K562 (cell line): ENCODE results near the gene NTNG1. TPM values are rescaled to one million over a fixed set of nuclear protein-coding genes. Genes with fewer than 3 reads are reported as not detected.

Experiments
- ATAC-seq: fragments of 200-7000 bp; cut with Tn5 transposase; 3 replicates; pipeline ENCODE4 v1.9.1; 2020; ENCODE audit warnings: moderate library complexity
- BruUV-seq: library from RNA; stranded (reverse); fragments of 400-500 nt; replicated peaks from 2 replicates; lab custom pipeline; 2021; lab: Mats Ljungman, UMichigan
- CTCF ChIA-PET: fragments of 300-600 bp; formaldehyde crosslinking; extraction: SDS; loops from one replicate; lab custom pipeline; 2021; ENCODE audit warnings: low intra/inter-chr PET ratio; lab: Yijun Ruan, JAX
- POLR2A ChIA-PET: fragments of 300-600, 350-650 bp; sonication (Branson Sonifier 250); formaldehyde crosslinking; extraction: SDS; loops from one replicate; lab custom pipeline; 2021; ENCODE audit warnings: antibody characterized with exemption, inconsistent platforms; lab: Yijun Ruan, JAX
- DNase-seq, 4 experiments: peaks; one replicate each; pipeline versions ENCODE4 v3.0.0 to v3.0.0-alpha.2; 2011 to 2018; ENCODE audit warnings: low spot score in 3 of 4, mixed read lengths in 3 of 4; ENCODE audit errors: extremely low read depth in 1 of 4
- FAIRE-seq: peaks from 2 replicates; lab custom pipeline; 2011; peaks lifted over from hg19 to GRCh38; lab: Jason Lieb, UNC
- H2AFZ ChIP-seq: 2 replicates; pipeline ENCODE4 v1.6.0; 2011; ENCODE audit warnings: low read depth, low read length, control low read depth, inconsistent platforms
- H3K27ac ChIP-seq: fragments of 200-600 bp; 3 replicates; pipeline ENCODE4 v1.8.0; 2011; ENCODE audit warnings: low read depth, mild to moderate bottlenecking, control low read depth, inconsistent platforms, low read length, moderate library complexity, mixed read lengths; ENCODE audit errors: extremely low read depth
- H3K27me3 ChIP-seq, 2 experiments: fragments of 300-600 bp in 1 of 2; 2 replicates in 1 of 2; 3 replicates in 1 of 2; pipeline versions ENCODE4 v1.6.0 to v1.8.0; 2011; ENCODE audit warnings: inconsistent platforms in 2 of 2, low read length in 2 of 2, mild to moderate bottlenecking in 1 of 2, mixed read lengths in 1 of 2, moderate library complexity in 1 of 2; ENCODE audit not compliant: control insufficient read depth in 2 of 2, insufficient read depth in 2 of 2
- H3K36me3 ChIP-seq: fragments of 300-600 bp; 3 replicates; pipeline ENCODE4 v1.8.0; 2011; ENCODE audit warnings: mild to moderate bottlenecking, low read length, inconsistent platforms; ENCODE audit not compliant: control insufficient read depth, insufficient read depth
- H3K4me1 ChIP-seq, 2 experiments: fragments of 200-600 bp in 1 of 2; replicated peaks in 1 of 2; 2 replicates in 1 of 2; 3 replicates in 1 of 2; pipeline versions ENCODE4 v1.5.1 to v1.8.0; 2011; ENCODE audit warnings: inconsistent platforms in 2 of 2, low read length in 2 of 2, mild to moderate bottlenecking in 1 of 2, mixed read lengths in 1 of 2, moderate library complexity in 1 of 2; ENCODE audit not compliant: control insufficient read depth in 2 of 2, insufficient read depth in 2 of 2
- H3K4me2 ChIP-seq: 2 replicates; pipeline ENCODE4 v1.6.1; 2011; ENCODE audit warnings: low read length, control low read depth, inconsistent platforms, mixed read lengths; ENCODE audit not compliant: insufficient read depth
- H3K4me3 ChIP-seq: fragments of 200-600 bp; sonication (generic), shearing (Covaris generic); 2 replicates; pipeline ENCODE4 v1.5.1; 2016; ENCODE audit warnings: control low read depth, inconsistent platforms
- H3K79me2 ChIP-seq: fragments of 200-600 bp; 3 replicates; pipeline ENCODE4 v1.8.0; 2011; ENCODE audit warnings: low read length, inconsistent platforms; ENCODE audit not compliant: control insufficient read depth, insufficient read depth
- H3K9ac ChIP-seq, 2 experiments: 2 replicates each; pipeline versions ENCODE4 v1.6.0 to v1.6.1; 2011; ENCODE audit warnings: low read depth in 2 of 2, low read length in 2 of 2, control low read depth in 1 of 2, inconsistent platforms in 1 of 2, mild to moderate bottlenecking in 1 of 2, mixed read lengths in 1 of 2; ENCODE audit not compliant: insufficient read depth in 1 of 2
- H3K9me1 ChIP-seq: one replicate; pipeline ENCODE4 v1.6.0; 2011; ENCODE audit warnings: inconsistent platforms, mild to moderate bottlenecking, low read length, moderate library complexity; ENCODE audit not compliant: control insufficient read depth, insufficient read depth
- H3K9me3 ChIP-seq: replicated peaks from 2 replicates; pipeline ENCODE4 v1.5.1; 2011; ENCODE audit warnings: low read depth, low read length, inconsistent platforms; ENCODE audit not compliant: control insufficient read depth, insufficient read depth
- H4K20me1 ChIP-seq: replicated peaks from 2 replicates; pipeline ENCODE4 v1.6.1; 2011; ENCODE audit warnings: low read length, inconsistent platforms, mixed read lengths; ENCODE audit not compliant: control insufficient read depth, insufficient read depth
- GABPB2 ChIP-seq: fragments of 250-450 bp; sonication (Bioruptor Pico); conservative IDR thresholded peaks from 2 replicates; pipeline ENCODE4 v1.5.1; 2021; ENCODE audit warnings: mild to moderate bottlenecking
- KDM5B ChIP-seq: fragments of 200-600 bp; sonication (generic); IDR thresholded peaks from 2 replicates; pipeline ENCODE4 v1.6.1; 2012; ENCODE audit warnings: low read depth, mild to moderate bottlenecking, moderate library complexity, low read length, control low read depth, inconsistent platforms; ENCODE audit not compliant: insufficient replicate concordance
- ZBTB17 ChIP-seq: fragments of 450-650 bp; formaldehyde crosslinking; IDR thresholded peaks from 2 replicates; pipeline ENCODE4 v1.4.0; 2020; ENCODE audit warnings: mild to moderate bottlenecking
- ZNF347 ChIP-seq: fragments of 450-650 bp; formaldehyde crosslinking; IDR thresholded peaks from 2 replicates; pipeline ENCODE4 v1.4.0; 2020; ENCODE audit warnings: low read depth, mild to moderate bottlenecking, moderate library complexity
- WGBS: fragments of 100-300 bp; shearing (Covaris generic); methylation state at CpG from one replicate; pipeline ENCODE4 v1.1.6; 2016; ENCODE audit warnings: low coverage, mixed read lengths; ENCODE audit not compliant: insufficient coverage; ENCODE audit errors: missing lambda C conversion rate; 5-methylcytosine and 5-hydroxymethylcytosine counted together
- in situ Hi-C: fragments of 300-500 bp; cut with MboI; formaldehyde crosslinking; loops from 4 replicates; pipeline ENCODE4 v1.15.0; 2018; ENCODE audit warnings: inconsistent platforms, mixed read lengths
- intact Hi-C: fragments of 100-400 bp; cut with micrococcal nuclease; formaldehyde crosslinking; loops from 2 replicates; pipeline ENCODE4 v1.14.2; 2022
- polyA plus RNA-seq, 8 experiments: library from polyadenylated mRNA; depleted of rRNA in 4 of 8; stranded (reverse) in 5 of 8; unstranded in 3 of 8; fragments of >200 nt; fragmentation: Nextera tagmentation in 2 of 8; fragmentation: Illumina TruSeq in 1 of 8; extraction: Ambion mirVana in 2 of 8; extraction: Trizol in 1 of 8; gene quantifications; 2 replicates each; pipeline versions ENCODE4 v1.2.1 to v1.2.3, GENCODE V29; 2011 to 2014; ENCODE audit warnings: inconsistent platforms in 1 of 8, missing spikeins in 1 of 8
- total RNA-seq, 7 experiments: library from RNA; depleted of rRNA in 6 of 7; stranded (reverse); fragments of >200 nt in 6 of 7; fragmentation: Illumina TruSeq in 2 of 7; extraction: Trizol in 2 of 7; gene quantifications; 2 replicates each; pipeline versions ENCODE4 v1.2.1 to v1.2.3, GENCODE V29; 2011 to 2021; ENCODE audit warnings: low replicate concordance in 1 of 7
- TF ChIP-seq, protein P1 (sequence below): IDR thresholded peaks from 2 replicates; pipeline ENCODE4 v1.6.1; 2011; ENCODE audit warnings: borderline replicate concordance, low read depth, mild to moderate bottlenecking, moderate library complexity, low read length; ENCODE audit not compliant: insufficient read depth, poor library complexity, severe bottlenecking
- TF ChIP-seq, protein P2 (sequence below): fragments of 450-650 bp; IDR thresholded peaks from 2 replicates; pipeline ENCODE4 v1.6.1; 2018; ENCODE audit not compliant: partially characterized antibody

NTNG1 gene
- total and polyA plus RNA-seq, 9 of the 15 experiments (the other 6 are each of a cell fraction or from before 2014, with no cell fraction given) = not detected

DNA sequence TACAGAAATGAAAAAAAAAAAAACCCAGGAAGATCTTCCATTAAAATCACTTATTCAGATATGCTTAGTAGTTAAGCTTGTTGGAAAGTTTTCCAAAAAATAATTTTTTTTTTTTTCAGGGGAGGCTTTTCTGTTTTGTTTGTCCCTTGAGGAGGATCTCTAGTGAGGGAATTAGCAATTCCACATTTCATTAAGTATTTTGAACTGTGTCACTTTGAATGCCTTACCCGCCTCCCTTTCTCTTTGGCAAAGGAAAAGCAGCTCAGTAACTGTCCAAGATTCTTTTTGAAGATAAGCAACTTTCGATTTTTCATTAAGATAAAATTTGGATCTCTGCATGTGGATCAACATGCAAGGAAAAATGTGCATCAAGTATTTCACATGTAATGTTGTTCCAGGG, 1.8 kb downstream of the NTNG1 start:
- Histone ChIP-seq H3K9me1 (no peaks in the 10 kb centered on the region), H3K4me3 (no peak overlapping the region), H3K9me3 (no peaks in the 10 kb centered on the region), H4K20me1 (no peaks in the 10 kb centered on the region), H3K79me2 (no peaks in the 10 kb centered on the region), H3K9ac (no peak overlapping the region), H3K4me1 (peaks cover 0 to 5% of the 10 kb centered on the region in 2 experiments; a peak in 1 of 5 replicates), H3K27ac (no peak overlapping the region), H3K27me3 (no peaks in the 10 kb centered on the region), H3K4me2 (no peak overlapping the region), H2AFZ (no peak overlapping the region), H3K36me3 (no peaks in the 10 kb centered on the region)
- ChIA-PET CTCF (no interaction called here), POLR2A (interaction anchor here (0.7 kb wide), 1 partner anchor 33 kb away, joined by 3 read pairs; no protein-coding TSS in a partner anchor)
- no TSS peak for BruUV-seq
- intact Hi-C loops (loop anchor here (10.0 kb wide), 1 partner anchor 98 kb away; no protein-coding TSS in a partner anchor), in situ Hi-C loops (no loop called here)
- FAIRE-seq (no peak), DNase-seq (no peak), ATAC-seq (no peak)
- TF ChIP-seq, protein P1, sequence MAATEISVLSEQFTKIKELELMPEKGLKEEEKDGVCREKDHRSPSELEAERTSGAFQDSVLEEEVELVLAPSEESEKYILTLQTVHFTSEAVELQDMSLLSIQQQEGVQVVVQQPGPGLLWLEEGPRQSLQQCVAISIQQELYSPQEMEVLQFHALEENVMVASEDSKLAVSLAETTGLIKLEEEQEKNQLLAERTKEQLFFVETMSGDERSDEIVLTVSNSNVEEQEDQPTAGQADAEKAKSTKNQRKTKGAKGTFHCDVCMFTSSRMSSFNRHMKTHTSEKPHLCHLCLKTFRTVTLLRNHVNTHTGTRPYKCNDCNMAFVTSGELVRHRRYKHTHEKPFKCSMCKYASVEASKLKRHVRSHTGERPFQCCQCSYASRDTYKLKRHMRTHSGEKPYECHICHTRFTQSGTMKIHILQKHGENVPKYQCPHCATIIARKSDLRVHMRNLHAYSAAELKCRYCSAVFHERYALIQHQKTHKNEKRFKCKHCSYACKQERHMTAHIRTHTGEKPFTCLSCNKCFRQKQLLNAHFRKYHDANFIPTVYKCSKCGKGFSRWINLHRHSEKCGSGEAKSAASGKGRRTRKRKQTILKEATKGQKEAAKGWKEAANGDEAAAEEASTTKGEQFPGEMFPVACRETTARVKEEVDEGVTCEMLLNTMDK = no peak
- no peak for TF ChIP-seq GABPB2 (CRISPR knock-in tag)
- 0% methylated on average over 2 of the region's 2 CpGs for WGBS

- Histone ChIP-seq H3K9me1 (no peaks in the 10 kb centered on the region), H2AFZ (no peak overlapping the region), H3K27ac (no peak overlapping the region), H3K4me2 (no peak overlapping the region), H3K79me2 (no peaks in the 10 kb centered on the region), H4K20me1 (no peaks in the 10 kb centered on the region), H3K4me3 (no peak overlapping the region), H3K9ac (no peak overlapping the region), H3K36me3 (no peaks in the 10 kb centered on the region), H3K9me3 (no peaks in the 10 kb centered on the region), H3K27me3 (no peaks in the 10 kb centered on the region), H3K4me1 (no peaks in the 10 kb centered on the region)
- intact Hi-C loops = loop anchor here (10.0 kb wide), 1 partner anchor 101 kb away; no protein-coding TSS in a partner anchor
- ChIA-PET CTCF (no interaction called here), POLR2A (no interaction called here)
- no peak for ATAC-seq
- DNase-seq = no peak
- no TSS peak for BruUV-seq
- 0% methylated on average over 3 of the region's 3 CpGs for WGBS
- FAIRE-seq = no peak
- in situ Hi-C loops = no loop called here
- no peak for TF ChIP-seq ZBTB17 (CRISPR knock-in tag)
- no peak for TF ChIP-seq KDM5B
- TF ChIP-seq ZNF347 (CRISPR knock-in tag) = no peak
- TF ChIP-seq, protein P2, sequence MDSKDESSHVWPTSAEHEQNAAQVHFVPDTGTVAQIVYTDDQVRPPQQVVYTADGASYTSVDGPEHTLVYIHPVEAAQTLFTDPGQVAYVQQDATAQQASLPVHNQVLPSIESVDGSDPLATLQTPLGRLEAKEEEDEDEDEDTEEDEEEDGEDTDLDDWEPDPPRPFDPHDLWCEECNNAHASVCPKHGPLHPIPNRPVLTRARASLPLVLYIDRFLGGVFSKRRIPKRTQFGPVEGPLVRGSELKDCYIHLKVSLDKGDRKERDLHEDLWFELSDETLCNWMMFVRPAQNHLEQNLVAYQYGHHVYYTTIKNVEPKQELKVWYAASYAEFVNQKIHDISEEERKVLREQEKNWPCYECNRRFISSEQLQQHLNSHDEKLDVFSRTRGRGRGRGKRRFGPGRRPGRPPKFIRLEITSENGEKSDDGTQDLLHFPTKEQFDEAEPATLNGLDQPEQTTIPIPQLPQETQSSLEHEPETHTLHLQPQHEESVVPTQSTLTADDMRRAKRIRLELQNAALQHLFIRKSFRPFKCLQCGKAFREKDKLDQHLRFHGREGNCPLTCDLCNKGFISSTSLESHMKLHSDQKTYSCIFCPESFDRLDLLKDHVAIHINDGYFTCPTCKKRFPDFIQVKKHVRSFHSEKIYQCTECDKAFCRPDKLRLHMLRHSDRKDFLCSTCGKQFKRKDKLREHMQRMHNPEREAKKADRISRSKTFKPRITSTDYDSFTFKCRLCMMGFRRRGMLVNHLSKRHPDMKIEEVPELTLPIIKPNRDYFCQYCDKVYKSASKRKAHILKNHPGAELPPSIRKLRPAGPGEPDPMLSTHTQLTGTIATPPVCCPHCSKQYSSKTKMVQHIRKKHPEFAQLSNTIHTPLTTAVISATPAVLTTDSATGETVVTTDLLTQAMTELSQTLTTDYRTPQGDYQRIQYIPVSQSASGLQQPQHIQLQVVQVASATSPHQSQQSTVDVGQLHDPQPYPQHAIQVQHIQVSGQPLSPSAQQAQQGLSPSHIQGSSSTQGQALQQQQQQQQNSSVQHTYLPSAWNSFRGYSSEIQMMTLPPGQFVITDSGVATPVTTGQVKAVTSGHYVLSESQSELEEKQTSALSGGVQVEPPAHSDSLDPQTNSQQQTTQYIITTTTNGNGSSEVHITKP = no peak
These were observed 4.8 kb downstream of the NTNG1 start for GRCh38 chr1:107145637-107146036.
